ENCODE data around the gene TAPBPL.

TAPBPL gene

DNA sequence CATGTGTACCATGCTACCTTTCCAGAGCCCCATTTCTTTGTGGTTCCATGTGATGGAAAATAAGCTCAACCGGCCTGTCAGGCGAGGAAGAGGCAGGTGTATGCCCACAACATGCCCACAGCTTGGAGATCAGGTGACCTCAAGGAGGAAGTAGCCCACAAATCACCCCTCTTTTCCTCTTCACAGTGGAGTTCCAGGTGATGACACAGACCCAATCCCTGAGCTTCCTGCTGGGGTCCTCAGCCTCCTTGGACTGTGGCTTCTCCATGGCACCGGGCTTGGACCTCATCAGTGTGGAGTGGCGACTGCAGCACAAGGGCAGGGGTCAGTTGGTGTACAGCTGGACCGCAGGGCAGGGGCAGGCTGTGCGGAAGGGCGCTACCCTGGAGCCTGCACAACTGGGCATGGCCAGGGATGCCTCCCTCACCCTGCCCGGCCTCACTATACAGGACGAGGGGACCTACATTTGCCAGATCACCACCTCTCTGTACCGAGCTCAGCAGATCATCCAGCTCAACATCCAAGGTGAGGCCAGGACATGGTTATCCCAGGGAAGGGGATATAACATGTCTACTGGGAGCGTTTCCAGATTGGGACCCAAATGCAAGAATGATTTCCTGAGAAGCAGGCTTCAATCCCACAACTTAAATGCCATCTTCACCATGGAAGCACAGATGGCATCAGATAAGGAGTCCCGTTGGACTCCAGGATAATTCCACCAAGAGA lies 5.5 kb downstream of the TAPBPL start:
- no peak overlapping the region for H3K27ac ChIP-seq (ENCODE audit: low read depth, low read length)
- H3K4me1 ChIP-seq (ENCODE audit: control insufficient read depth, insufficient read depth, low read length) = peaks cover 12% of the 10 kb centered on the region
- H3K9ac ChIP-seq (ENCODE audit: low read depth, low read length) = no peak overlapping the region
- no peaks in the 10 kb centered on the region for H3K9me3 ChIP-seq (ENCODE audit: control insufficient read depth, insufficient read depth, low read length)
- peaks cover 26% of the 10 kb centered on the region for H3K36me3 ChIP-seq (ENCODE audit: control insufficient read depth, insufficient read depth, low read length)
- no peak overlapping the region for H3K4me3 ChIP-seq (ENCODE audit: low read depth, low read length)
- no peaks in the 10 kb centered on the region for H3K27me3 ChIP-seq (ENCODE audit: control insufficient read depth, insufficient read depth, low read length)

DNA sequence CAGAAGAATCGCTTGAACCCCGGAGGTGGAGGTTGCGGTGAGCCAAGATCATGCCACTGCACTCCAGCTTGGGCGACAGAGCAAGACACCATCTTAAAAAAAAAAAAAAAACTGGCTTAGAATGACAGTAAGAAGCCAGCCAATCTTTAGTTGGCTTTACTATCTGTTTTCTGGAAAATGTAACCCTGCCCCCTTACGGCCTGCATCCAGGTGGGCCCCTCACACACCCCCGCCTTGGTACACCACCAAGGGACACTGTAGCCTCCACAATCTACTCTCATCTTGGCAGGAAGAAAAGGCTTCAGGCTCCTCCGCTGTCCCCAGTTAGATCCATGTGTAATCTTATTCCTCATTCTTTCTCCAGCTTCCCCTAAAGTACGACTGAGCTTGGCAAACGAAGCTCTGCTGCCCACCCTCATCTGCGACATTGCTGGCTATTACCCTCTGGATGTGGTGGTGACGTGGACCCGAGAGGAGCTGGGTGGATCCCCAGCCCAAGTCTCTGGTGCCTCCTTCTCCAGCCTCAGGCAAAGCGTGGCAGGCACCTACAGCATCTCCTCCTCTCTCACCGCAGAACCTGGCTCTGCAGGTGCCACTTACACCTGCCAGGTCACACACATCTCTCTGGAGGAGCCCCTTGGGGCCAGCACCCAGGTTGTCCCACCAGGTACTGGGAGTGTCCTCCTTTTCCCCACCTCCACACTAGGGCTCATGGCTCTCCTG lies 6.6 kb downstream of the TAPBPL start:
- no peaks in the 10 kb centered on the region for H3K27me3 ChIP-seq (ENCODE audit: control insufficient read depth, insufficient read depth, low read length)
- H3K27ac ChIP-seq (ENCODE audit: low read depth, low read length) = no peak overlapping the region
- peaks cover 36% of the 10 kb centered on the region for H3K36me3 ChIP-seq (ENCODE audit: control insufficient read depth, insufficient read depth, low read length)
- H3K4me1 ChIP-seq (ENCODE audit: control insufficient read depth, insufficient read depth, low read length) = peaks cover 1% of the 10 kb centered on the region; the same call in 1 of the 2 replicates
- no peak overlapping the region for H3K9ac ChIP-seq (ENCODE audit: low read depth, low read length)
- no peaks in the 10 kb centered on the region for H3K9me3 ChIP-seq (ENCODE audit: control insufficient read depth, insufficient read depth, low read length)
- H3K4me3 ChIP-seq (ENCODE audit: low read depth, low read length) = no peak overlapping the region

DNA sequence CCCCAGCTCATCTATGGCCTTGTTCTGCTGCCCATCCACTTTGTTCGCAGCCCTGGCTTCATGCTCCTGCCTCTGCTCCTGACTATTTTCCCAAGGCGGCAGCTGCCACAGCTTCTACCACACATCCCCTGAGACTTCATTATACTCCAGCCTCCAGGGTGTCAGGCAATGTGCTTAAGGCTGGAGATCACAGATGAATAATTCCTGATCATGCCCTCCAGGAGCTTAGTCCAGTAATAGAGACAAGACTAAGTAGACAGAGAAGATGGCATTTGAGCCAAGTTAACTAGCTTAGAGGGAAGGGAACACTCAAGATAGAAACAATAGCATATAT lies 7.1 kb downstream of the TAPBPL start:
- H3K27me3 ChIP-seq (ENCODE audit: control insufficient read depth, insufficient read depth, low read length) = no peaks in the 10 kb centered on the region
- H3K36me3 ChIP-seq (ENCODE audit: control insufficient read depth, insufficient read depth, low read length) = peaks cover 41% of the 10 kb centered on the region
- H3K9me3 ChIP-seq (ENCODE audit: control insufficient read depth, insufficient read depth, low read length) = no peaks in the 10 kb centered on the region
- no peak overlapping the region for H3K9ac ChIP-seq (ENCODE audit: low read depth, low read length)
- H3K4me3 ChIP-seq (ENCODE audit: low read depth, low read length) = no peak overlapping the region
- no peaks in the 10 kb centered on the region for H3K4me1 ChIP-seq (ENCODE audit: control insufficient read depth, insufficient read depth, low read length)
- H3K27ac ChIP-seq (ENCODE audit: low read depth, low read length) = no peak overlapping the region

DNA sequence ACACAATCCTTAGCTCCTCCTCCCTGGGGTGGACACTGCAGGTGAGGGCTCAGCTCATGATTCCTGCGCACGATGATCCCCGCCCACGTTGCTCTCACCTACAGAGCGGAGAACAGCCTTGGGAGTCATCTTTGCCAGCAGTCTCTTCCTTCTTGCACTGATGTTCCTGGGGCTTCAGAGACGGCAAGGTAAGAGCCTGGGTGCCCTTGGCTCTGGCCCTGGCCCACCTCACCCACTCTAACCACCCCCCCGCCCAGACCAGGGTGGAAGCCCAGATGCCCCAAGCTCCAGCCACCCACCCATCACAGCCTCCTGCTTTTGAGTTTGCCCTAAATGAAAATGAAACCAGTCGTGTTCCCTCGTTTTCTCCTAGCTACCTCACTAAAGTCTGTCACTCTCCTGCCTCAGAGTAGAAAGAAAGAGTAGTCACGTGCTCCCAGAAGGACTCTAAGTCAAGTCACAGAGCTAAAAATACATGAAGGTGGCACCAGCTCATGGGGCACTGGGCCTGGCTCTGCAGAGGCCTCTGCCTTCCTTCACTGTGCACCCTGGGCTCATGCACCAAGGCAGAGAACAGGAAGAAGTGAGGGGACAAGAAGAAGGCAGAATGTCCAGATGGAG lies 9.0 kb downstream of the TAPBPL start:
- Histone ChIP-seq H3K9ac (ENCODE audit: low read depth, low read length) (no peak overlapping the region), H3K27me3 (ENCODE audit: control insufficient read depth, insufficient read depth, low read length) (no peaks in the 10 kb centered on the region), H3K4me3 (ENCODE audit: low read depth, low read length) (no peak overlapping the region), H3K27ac (ENCODE audit: low read depth, low read length) (no peak overlapping the region), H3K4me1 (ENCODE audit: control insufficient read depth, insufficient read depth, low read length) (no peaks in the 10 kb centered on the region), H3K36me3 (ENCODE audit: control insufficient read depth, insufficient read depth, low read length) (peaks cover 55% of the 10 kb centered on the region), H3K9me3 (ENCODE audit: control insufficient read depth, insufficient read depth, low read length) (no peaks in the 10 kb centered on the region)

DNA sequence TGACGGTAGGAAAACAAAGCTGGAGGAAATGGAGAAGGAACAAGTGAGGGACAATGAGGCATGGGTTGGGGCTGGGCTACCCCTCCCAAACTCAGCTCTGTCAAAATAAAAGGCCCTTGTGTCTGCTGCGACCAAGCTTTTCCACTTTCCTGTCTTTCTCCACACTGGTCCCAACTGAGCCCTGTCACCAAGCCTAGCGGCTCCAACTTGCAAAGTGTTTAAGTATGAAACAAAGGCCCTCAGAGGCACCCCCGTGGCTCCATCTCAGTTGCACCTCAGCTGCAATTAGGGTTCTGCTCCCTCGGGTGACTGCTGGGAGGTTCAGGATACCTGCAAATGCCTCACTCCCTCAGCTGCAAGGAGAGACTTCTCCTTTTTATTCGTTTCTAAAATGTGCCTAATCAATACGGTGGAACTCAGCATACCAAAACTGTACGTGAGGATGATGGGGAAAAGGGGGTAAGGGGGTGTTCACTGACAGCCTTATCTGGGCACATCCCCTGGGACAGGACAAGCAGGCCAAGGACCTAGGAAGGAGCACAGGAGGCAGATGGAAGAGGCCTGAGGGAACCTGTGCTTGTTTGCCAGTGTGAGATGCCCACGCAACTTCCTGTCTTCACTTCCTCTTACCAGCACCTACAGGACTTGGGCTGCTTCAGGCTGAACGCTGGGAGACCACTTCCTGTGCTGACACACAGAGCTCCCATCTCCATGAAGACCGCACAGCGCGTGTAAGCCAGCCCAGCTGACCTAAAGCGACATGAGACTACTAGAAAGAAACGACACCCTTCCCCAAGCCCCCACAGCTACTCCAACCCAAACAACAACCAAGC lies 9.8 kb downstream of the TAPBPL start:
- Histone ChIP-seq H3K9ac (ENCODE audit: low read depth, low read length) (no peak overlapping the region), H3K4me3 (ENCODE audit: low read depth, low read length) (no peak overlapping the region), H3K9me3 (ENCODE audit: control insufficient read depth, insufficient read depth, low read length) (no peaks in the 10 kb centered on the region), H3K36me3 (ENCODE audit: control insufficient read depth, insufficient read depth, low read length) (peaks cover 58% of the 10 kb centered on the region), H3K27me3 (ENCODE audit: control insufficient read depth, insufficient read depth, low read length) (no peaks in the 10 kb centered on the region), H3K27ac (ENCODE audit: low read depth, low read length) (no peak overlapping the region), H3K4me1 (ENCODE audit: control insufficient read depth, insufficient read depth, low read length) (no peaks in the 10 kb centered on the region)

DNA sequence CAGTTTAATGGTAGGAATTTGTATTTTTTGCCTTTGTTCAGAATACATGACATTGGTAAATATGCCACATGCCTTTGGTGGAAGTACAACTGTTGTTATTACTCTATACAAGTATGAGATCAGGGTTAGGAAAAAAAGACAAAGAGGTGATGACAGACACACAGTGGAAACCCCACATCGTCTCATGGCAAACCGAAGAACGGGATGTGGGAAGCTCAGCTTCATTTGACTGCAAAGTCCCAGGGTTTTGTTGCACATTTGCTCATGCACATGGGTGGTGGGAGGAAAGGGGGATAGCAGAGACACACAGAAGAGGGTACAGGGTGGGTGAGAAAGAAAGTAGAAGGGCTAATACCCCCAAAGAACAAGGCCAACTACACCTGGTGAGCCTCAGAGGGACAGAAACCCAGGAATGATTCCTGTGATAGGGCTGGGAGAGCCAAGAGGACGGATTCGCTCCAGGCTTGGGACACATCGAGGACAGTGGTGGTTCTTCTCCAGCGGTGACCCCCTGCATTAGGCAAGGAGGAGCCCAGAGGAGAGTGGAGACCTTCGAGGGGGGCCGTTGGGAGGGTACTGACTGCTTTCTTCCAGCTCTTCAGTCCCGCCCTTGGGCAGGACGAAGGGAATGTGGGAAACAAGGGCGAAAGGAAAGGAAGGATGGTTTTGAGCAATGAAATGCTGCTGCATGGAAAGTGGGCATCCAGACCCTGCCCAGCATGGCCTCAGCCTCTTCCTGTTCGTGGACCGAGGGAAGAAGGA lies 10.6 kb downstream of the TAPBPL start:
- H3K27me3 ChIP-seq (ENCODE audit: control insufficient read depth, insufficient read depth, low read length) = no peaks in the 10 kb centered on the region
- no peaks in the 10 kb centered on the region for H3K4me1 ChIP-seq (ENCODE audit: control insufficient read depth, insufficient read depth, low read length)
- H3K27ac ChIP-seq (ENCODE audit: low read depth, low read length) = no peak overlapping the region
- no peak overlapping the region for H3K9ac ChIP-seq (ENCODE audit: low read depth, low read length)
- no peak overlapping the region for H3K4me3 ChIP-seq (ENCODE audit: low read depth, low read length)
- no peaks in the 10 kb centered on the region for H3K9me3 ChIP-seq (ENCODE audit: control insufficient read depth, insufficient read depth, low read length)
- peaks cover 58% of the 10 kb centered on the region for H3K36me3 ChIP-seq (ENCODE audit: control insufficient read depth, insufficient read depth, low read length)

DNA sequence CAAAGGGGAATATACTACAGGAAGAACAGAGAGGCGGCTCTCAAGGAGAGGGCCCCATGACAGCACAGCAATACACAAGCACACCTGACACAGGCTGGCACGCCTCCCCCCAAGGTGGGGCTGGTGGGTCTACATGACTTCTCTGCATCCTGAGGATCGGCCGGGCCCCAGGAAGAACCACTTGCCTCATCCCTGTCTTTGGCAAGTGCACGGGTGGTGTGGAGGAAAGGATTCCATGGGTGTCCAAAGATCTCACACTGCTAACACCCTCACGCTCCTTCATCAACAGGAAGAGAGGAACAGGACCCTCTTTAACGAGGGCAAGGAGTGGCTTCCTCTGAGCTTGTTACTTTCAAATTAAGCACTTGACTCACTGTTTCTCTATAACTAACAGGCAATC lies 11.4 kb downstream of the TAPBPL start:
- Histone ChIP-seq H3K4me1 (ENCODE audit: control insufficient read depth, insufficient read depth, low read length) (no peaks in the 10 kb centered on the region), H3K36me3 (ENCODE audit: control insufficient read depth, insufficient read depth, low read length) (peaks cover 58% of the 10 kb centered on the region), H3K27me3 (ENCODE audit: control insufficient read depth, insufficient read depth, low read length) (no peaks in the 10 kb centered on the region), H3K4me3 (ENCODE audit: low read depth, low read length) (no peak overlapping the region), H3K27ac (ENCODE audit: low read depth, low read length) (no peak overlapping the region), H3K9me3 (ENCODE audit: control insufficient read depth, insufficient read depth, low read length) (no peaks in the 10 kb centered on the region), H3K9ac (ENCODE audit: low read depth, low read length) (no peak overlapping the region)

DNA sequence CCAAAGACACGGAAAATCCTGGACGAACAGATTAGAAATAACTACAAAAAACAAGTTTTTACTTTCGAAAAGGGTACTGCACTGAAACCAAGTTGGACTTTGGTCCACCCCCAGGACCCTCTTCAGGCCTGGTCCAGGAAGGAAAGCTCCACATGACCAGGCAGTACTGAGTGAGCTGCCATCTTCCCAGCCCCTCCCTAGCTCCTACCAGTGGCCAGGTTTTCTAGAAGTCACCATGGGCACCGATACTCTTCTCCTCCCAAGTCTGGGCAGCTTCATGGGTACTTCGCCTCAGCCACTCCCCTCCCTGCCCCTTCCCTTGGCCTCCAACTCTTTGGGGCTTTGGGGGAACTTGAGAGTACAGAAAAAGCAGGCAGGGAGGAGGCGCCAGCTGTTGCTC lies 12.0 kb downstream of the TAPBPL start:
- Histone ChIP-seq H3K4me3 (ENCODE audit: low read depth, low read length) (no peak overlapping the region), H3K9ac (ENCODE audit: low read depth, low read length) (no peak overlapping the region), H3K4me1 (ENCODE audit: control insufficient read depth, insufficient read depth, low read length) (no peaks in the 10 kb centered on the region), H3K36me3 (ENCODE audit: control insufficient read depth, insufficient read depth, low read length) (peaks cover 58% of the 10 kb centered on the region), H3K27me3 (ENCODE audit: control insufficient read depth, insufficient read depth, low read length) (no peaks in the 10 kb centered on the region), H3K9me3 (ENCODE audit: control insufficient read depth, insufficient read depth, low read length) (no peaks in the 10 kb centered on the region), H3K27ac (ENCODE audit: low read depth, low read length) (no peak overlapping the region)

DNA sequence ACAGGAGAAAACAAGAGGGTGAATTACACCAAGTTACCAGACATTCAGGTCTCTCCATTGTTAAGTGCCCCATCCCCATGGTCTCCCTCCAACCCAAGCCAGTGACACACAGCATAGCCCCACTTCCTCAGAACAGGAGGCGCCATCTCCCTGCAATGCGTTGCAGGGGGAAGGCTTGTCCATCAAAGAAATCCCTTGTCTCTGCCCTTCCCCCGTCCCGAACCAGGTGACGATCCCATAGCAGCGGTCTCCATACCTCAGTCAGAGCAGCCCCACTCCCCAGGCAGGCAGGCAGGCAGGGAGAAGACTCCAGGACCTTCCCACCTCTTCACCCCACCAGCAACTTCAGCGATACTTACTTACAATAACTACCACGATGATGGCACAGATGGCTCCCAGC lies 12.7 kb downstream of the TAPBPL start:
- Histone ChIP-seq H3K4me1 (ENCODE audit: control insufficient read depth, insufficient read depth, low read length) (peaks cover under 1% of the 10 kb centered on the region; the same call in 1 of the 2 replicates), H3K36me3 (ENCODE audit: control insufficient read depth, insufficient read depth, low read length) (peaks cover 52% of the 10 kb centered on the region), H3K27ac (ENCODE audit: low read depth, low read length) (no peak overlapping the region), H3K9me3 (ENCODE audit: control insufficient read depth, insufficient read depth, low read length) (no peaks in the 10 kb centered on the region), H3K4me3 (ENCODE audit: low read depth, low read length) (no peak overlapping the region), H3K27me3 (ENCODE audit: control insufficient read depth, insufficient read depth, low read length) (no peaks in the 10 kb centered on the region), H3K9ac (ENCODE audit: low read depth, low read length) (no peak overlapping the region)

DNA sequence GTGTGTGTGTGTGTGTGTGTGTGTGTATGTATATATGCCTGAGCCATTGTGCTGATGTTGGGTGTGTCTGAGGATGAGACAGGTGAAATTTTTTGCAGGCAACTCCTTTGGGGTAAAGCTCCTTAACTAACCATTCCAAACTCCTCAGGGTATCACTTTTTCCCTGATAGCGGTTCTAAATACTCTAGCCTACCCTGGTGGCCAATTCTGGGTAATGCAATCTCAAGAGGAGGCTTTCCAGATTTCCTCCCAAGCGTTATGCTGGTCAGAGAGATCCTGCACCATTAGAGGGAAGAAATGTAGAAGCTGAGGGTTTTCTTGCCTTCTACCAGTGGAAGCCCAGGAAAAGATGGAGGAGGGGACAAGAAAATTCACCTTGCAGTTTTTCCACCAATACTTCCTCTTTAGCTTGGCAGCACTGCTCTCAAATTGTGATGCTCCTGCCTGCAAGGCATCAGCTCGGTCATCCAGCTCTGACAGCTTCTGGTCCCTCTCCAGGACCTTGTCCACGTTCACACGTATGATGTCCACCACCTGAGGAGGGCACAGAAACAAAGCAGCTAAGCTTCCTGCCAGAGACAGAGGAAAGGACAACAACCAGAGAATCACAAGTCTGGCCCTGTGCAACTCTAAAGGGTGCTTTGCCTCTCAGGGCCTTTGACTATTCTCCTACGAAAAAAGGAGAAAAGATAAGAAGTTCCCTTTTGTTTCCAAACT lies 13.8 kb downstream of the TAPBPL start:
- peaks cover 48% of the 10 kb centered on the region for H3K36me3 ChIP-seq (ENCODE audit: control insufficient read depth, insufficient read depth, low read length)
- no peak overlapping the region for H3K27ac ChIP-seq (ENCODE audit: low read depth, low read length)
- no peak overlapping the region for H3K9ac ChIP-seq (ENCODE audit: low read depth, low read length)
- H3K27me3 ChIP-seq (ENCODE audit: control insufficient read depth, insufficient read depth, low read length) = no peaks in the 10 kb centered on the region
- peaks cover 4% of the 10 kb centered on the region; the same call in 1 of the 2 replicates for H3K4me1 ChIP-seq (ENCODE audit: control insufficient read depth, insufficient read depth, low read length)
- H3K9me3 ChIP-seq (ENCODE audit: control insufficient read depth, insufficient read depth, low read length) = no peaks in the 10 kb centered on the region
- H3K4me3 ChIP-seq (ENCODE audit: low read depth, low read length) = no peak overlapping the region
